Measurements from ENCODE around the gene IL4R.

- TF ChIP-seq EZH2 (IDR thresholded peaks at IDR 0.05; ENCODE audit: low read length, unreplicated experiment) (no peak), CTCF (conservative IDR thresholded peaks at IDR 0.05; ENCODE audit: low read depth, low read length) (no peak)
Measured at GRCh38 chr16:27347930-27348685, 34.3 kb downstream of the IL4R start.

Measured in PC-3 (cell line).